GM23338 (cell line): ENCODE results near the gene EXOC4. TPM values are rescaled to one million over a fixed set of nuclear protein-coding genes. Genes with fewer than 3 reads are reported as not detected.

Source experiments
- ATAC-seq: fragments of 200-7000 bp; cut with Tn5 transposase; 3 replicates; pipeline ENCODE4 v1.9.1; 2020
- DNase-seq: peaks from one replicate; pipeline ENCODE4 v3.0.0-alpha.2; 2015; ENCODE audit warnings: low spot score
- H2AFZ ChIP-seq: fragments of 200-600 bp; sonication (generic); 2 replicates; pipeline ENCODE4 v1.8.0; 2016; ENCODE audit warnings: antibody characterized with exemption, mild to moderate bottlenecking, moderate library complexity
- H3F3A ChIP-seq: fragments of 200-600 bp; sonication (generic); replicated peaks from 2 replicates; pipeline ENCODE4 v1.8.0; 2017; ENCODE audit warnings: antibody characterized with exemption, mixed run types, low read depth
- H3K27ac ChIP-seq: fragments of 200-600 bp; sonication (generic); 2 replicates; pipeline ENCODE4 v1.6.1; 2016; ENCODE audit warnings: low read depth
- H3K27me3 ChIP-seq: fragments of 200-600 bp; sonication (generic); 2 replicates; pipeline ENCODE4 v1.8.0; 2016; ENCODE audit warnings: mild to moderate bottlenecking, mixed run types, moderate library complexity; ENCODE audit not compliant: insufficient read depth
- H3K36me3 ChIP-seq: fragments of 200-600 bp; sonication (generic); 2 replicates; pipeline ENCODE4 v1.8.0; 2016; ENCODE audit warnings: mild to moderate bottlenecking; ENCODE audit not compliant: insufficient read depth
- H3K4me1 ChIP-seq: fragments of 200-600 bp; sonication (generic); 2 replicates; pipeline ENCODE4 v1.8.0; 2016; ENCODE audit warnings: mild to moderate bottlenecking, moderate library complexity; ENCODE audit not compliant: insufficient read depth
- H3K4me2 ChIP-seq: fragments of 200-600 bp; sonication (generic); 2 replicates; pipeline ENCODE4 v1.7.1; 2017; ENCODE audit warnings: mixed run types
- H3K4me3 ChIP-seq: fragments of 200-600 bp; sonication (generic); 2 replicates; pipeline ENCODE4 v1.6.1; 2016; ENCODE audit warnings: mixed run types
- H3K79me2 ChIP-seq: fragments of 200-600 bp; sonication (generic); replicated peaks from 2 replicates; pipeline ENCODE4 v1.8.0; 2017; ENCODE audit warnings: mild to moderate bottlenecking; ENCODE audit not compliant: insufficient read depth
- H3K9me2 ChIP-seq: fragments of 200-600 bp; sonication (generic); 2 replicates; pipeline ENCODE4 v1.8.0; 2017; ENCODE audit not compliant: insufficient read depth
- H4K20me1 ChIP-seq: fragments of 200-600 bp; sonication (generic); replicated peaks from 2 replicates; pipeline ENCODE4 v1.8.0; 2017; ENCODE audit warnings: mild to moderate bottlenecking; ENCODE audit not compliant: insufficient read depth
- H3K27ac Mint-ChIP-seq: 2 replicates; pipeline ENCODE4 v1.8.0; 2020; ENCODE audit warnings: inconsistent platforms, mild to moderate bottlenecking, moderate library complexity, mixed read lengths
- H3K27me3 Mint-ChIP-seq: 3 replicates; pipeline ENCODE4 v1.8.0; 2022; ENCODE audit warnings: low read depth, mild to moderate bottlenecking, moderate library complexity, mixed read lengths, inconsistent platforms; ENCODE audit not compliant: insufficient read depth, poor library complexity
- H3K36me3 Mint-ChIP-seq: 3 replicates; pipeline ENCODE4 v1.8.0; 2021; ENCODE audit warnings: low read depth, mild to moderate bottlenecking, inconsistent platforms, moderate library complexity, mixed read lengths
- H3K4me1 Mint-ChIP-seq: 3 replicates; pipeline ENCODE4 v1.8.0; 2020; ENCODE audit warnings: mild to moderate bottlenecking, inconsistent platforms, mixed read lengths
- H3K4me3 Mint-ChIP-seq: 3 replicates; pipeline ENCODE4 v1.8.0; 2021; ENCODE audit warnings: moderate library complexity, mild to moderate bottlenecking, inconsistent platforms, mixed read lengths
- H3K9me3 Mint-ChIP-seq: 3 replicates; pipeline ENCODE4 v1.8.0; 2020; ENCODE audit warnings: moderate library complexity, mild to moderate bottlenecking, inconsistent platforms, mixed read lengths
- CREB1 ChIP-seq: fragments of 250-450 bp; sonication (Bioruptor Pico); IDR thresholded peaks from 2 replicates; pipeline ENCODE4 v1.5.0; 2020; ENCODE audit warnings: low read depth, mild to moderate bottlenecking, moderate library complexity
- EZH2 ChIP-seq: fragments of 200-600 bp; sonication (generic); IDR thresholded peaks from one replicate; pipeline ENCODE4 v1.8.0; 2017; ENCODE audit warnings: antibody characterized with exemption, mild to moderate bottlenecking, low read depth; ENCODE audit not compliant: unreplicated experiment
- EZH2phosphoT487 ChIP-seq: fragments of 200-600 bp; sonication (generic); IDR thresholded peaks from one replicate; pipeline ENCODE4 v1.8.1; 2018; ENCODE audit warnings: antibody characterized with exemption; ENCODE audit not compliant: unreplicated experiment
- JUNB ChIP-seq: IDR thresholded peaks from one replicate; pipeline ENCODE4 v1.6.1; 2016; ENCODE audit warnings: antibody characterized with exemption; ENCODE audit not compliant: unreplicated experiment
- NANOG ChIP-seq: IDR thresholded peaks from 2 replicates; pipeline ENCODE4 v1.6.1; 2016; ENCODE audit warnings: antibody characterized with exemption, borderline replicate concordance
- POLR2AphosphoS5 ChIP-seq: IDR thresholded peaks from 2 replicates; pipeline ENCODE4 v1.6.1; 2016; ENCODE audit warnings: antibody characterized with exemption, low read depth
- STAT1 ChIP-seq: IDR thresholded peaks from one replicate; pipeline ENCODE4 v1.6.1; 2016; ENCODE audit warnings: antibody characterized with exemption; ENCODE audit not compliant: unreplicated experiment
- ZNF114 ChIP-seq: fragments of 250-450 bp; sonication (Bioruptor Pico); IDR thresholded peaks from 2 replicates; pipeline ENCODE4 v1.5.0; 2020; ENCODE audit warnings: mild to moderate bottlenecking, moderate library complexity
- ZNF331 ChIP-seq: fragments of 250-450 bp; sonication (Bioruptor Pico); IDR thresholded peaks from 2 replicates; pipeline ENCODE4 v1.5.0; 2020; ENCODE audit warnings: low read depth, mild to moderate bottlenecking, moderate library complexity
- polyA plus RNA-seq: library from polyadenylated mRNA; unstranded; fragments of >200 nt; fragmentation: Nextera tagmentation; extraction: Ambion mirVana; gene quantifications from 2 replicates; pipeline ENCODE4 v1.2.1, GENCODE V29; 2016
- total RNA-seq: library from RNA; depleted of rRNA; stranded (reverse); fragments of >200 nt; shearing (Covaris generic); gene quantifications from 2 replicates; pipeline ENCODE4 v1.2.3, GENCODE V29; 2014
- TF ChIP-seq, protein P1 (sequence below), 2 experiments: fragments of 200-600 bp in 1 of 2; sonication (generic) in 1 of 2; conservative IDR thresholded peaks; 2 replicates each; pipeline versions ENCODE4 v1.5.1 to v1.6.1; 2016 to 2017; ENCODE audit warnings: antibody characterized with exemption in 2 of 2, low read depth in 2 of 2, mild to moderate bottlenecking in 2 of 2, moderate library complexity in 1 of 2
- TF ChIP-seq, protein P2 (sequence below): IDR thresholded peaks from 2 replicates; pipeline ENCODE4 v1.6.1; 2016; ENCODE audit warnings: antibody characterized with exemption
- TF ChIP-seq, protein P3 (sequence below): IDR thresholded peaks from one replicate; pipeline ENCODE4 v1.6.1; 2018; ENCODE audit warnings: antibody characterized with exemption; ENCODE audit not compliant: unreplicated experiment
- TF ChIP-seq, protein P4 (sequence below): fragments of 250-450 bp; sonication (Bioruptor Pico); IDR thresholded peaks from 2 replicates; pipeline ENCODE4 v1.5.0; 2020; ENCODE audit warnings: mild to moderate bottlenecking, moderate library complexity

Gene EXOC4
- total and polyA plus RNA-seq, 2 experiments from 2014 or later: 37.5 to 52.7 TPM

DNA sequence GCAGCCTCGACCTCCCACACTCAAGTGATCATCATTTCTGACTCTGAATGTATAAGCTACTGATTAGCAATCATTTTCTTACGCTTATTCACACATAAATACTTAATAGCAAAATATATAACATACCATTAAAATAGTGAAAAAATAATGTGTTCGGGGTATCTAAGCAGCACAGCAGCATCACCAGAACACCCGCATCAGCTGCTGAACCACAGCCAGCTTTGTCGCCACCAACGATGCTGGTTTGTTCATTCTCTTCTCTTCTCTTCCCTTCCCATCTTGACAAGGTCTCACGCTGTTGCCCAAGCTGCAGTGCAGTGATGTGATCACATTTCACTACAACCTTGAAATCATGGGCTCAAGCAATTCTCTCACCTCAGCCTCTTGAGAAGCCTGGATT lies 449.2 kb downstream of the EXOC4 start:
- peaks cover 2% of the 10 kb centered on the region; the same call in 1 of the 3 replicates for H3K4me1 Mint-ChIP-seq
- DNase-seq: no peak
- H3K27me3 Mint-ChIP-seq: no peaks in the 10 kb centered on the region
- Histone ChIP-seq H3K4me2 (no peak overlapping the region), H3K27me3 (no peaks in the 10 kb centered on the region), H3K79me2 (no peaks in the 10 kb centered on the region), H3K36me3 (no peaks in the 10 kb centered on the region), H3K4me1 (0 out of 2 replicates have a peak, but pooled peaks cover 3% of the 10 kb centered on the region), H2AFZ (no peak overlapping the region), H3K4me3 (no peak overlapping the region), H3K9me2 (no peaks in the 10 kb centered on the region), H3K27ac (no peak overlapping the region), H3F3A (no peaks in the 10 kb centered on the region), H4K20me1 (no peaks in the 10 kb centered on the region)
- H3K9me3 Mint-ChIP-seq: no peaks in the 10 kb centered on the region
- no peak overlapping the region for H3K4me3 Mint-ChIP-seq
- no peak for ATAC-seq
- no peaks in the 10 kb centered on the region for H3K36me3 Mint-ChIP-seq
- H3K27ac Mint-ChIP-seq: no peak overlapping the region
- TF ChIP-seq, protein P1, sequence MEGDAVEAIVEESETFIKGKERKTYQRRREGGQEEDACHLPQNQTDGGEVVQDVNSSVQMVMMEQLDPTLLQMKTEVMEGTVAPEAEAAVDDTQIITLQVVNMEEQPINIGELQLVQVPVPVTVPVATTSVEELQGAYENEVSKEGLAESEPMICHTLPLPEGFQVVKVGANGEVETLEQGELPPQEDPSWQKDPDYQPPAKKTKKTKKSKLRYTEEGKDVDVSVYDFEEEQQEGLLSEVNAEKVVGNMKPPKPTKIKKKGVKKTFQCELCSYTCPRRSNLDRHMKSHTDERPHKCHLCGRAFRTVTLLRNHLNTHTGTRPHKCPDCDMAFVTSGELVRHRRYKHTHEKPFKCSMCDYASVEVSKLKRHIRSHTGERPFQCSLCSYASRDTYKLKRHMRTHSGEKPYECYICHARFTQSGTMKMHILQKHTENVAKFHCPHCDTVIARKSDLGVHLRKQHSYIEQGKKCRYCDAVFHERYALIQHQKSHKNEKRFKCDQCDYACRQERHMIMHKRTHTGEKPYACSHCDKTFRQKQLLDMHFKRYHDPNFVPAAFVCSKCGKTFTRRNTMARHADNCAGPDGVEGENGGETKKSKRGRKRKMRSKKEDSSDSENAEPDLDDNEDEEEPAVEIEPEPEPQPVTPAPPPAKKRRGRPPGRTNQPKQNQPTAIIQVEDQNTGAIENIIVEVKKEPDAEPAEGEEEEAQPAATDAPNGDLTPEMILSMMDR (conservative IDR thresholded peaks at IDR 0.05; ENCODE audit: low read depth in 2 of 2): no peak
- TF ChIP-seq, protein P2, sequence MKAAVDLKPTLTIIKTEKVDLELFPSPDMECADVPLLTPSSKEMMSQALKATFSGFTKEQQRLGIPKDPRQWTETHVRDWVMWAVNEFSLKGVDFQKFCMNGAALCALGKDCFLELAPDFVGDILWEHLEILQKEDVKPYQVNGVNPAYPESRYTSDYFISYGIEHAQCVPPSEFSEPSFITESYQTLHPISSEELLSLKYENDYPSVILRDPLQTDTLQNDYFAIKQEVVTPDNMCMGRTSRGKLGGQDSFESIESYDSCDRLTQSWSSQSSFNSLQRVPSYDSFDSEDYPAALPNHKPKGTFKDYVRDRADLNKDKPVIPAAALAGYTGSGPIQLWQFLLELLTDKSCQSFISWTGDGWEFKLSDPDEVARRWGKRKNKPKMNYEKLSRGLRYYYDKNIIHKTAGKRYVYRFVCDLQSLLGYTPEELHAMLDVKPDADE: no peak
- TF ChIP-seq, protein P3, sequence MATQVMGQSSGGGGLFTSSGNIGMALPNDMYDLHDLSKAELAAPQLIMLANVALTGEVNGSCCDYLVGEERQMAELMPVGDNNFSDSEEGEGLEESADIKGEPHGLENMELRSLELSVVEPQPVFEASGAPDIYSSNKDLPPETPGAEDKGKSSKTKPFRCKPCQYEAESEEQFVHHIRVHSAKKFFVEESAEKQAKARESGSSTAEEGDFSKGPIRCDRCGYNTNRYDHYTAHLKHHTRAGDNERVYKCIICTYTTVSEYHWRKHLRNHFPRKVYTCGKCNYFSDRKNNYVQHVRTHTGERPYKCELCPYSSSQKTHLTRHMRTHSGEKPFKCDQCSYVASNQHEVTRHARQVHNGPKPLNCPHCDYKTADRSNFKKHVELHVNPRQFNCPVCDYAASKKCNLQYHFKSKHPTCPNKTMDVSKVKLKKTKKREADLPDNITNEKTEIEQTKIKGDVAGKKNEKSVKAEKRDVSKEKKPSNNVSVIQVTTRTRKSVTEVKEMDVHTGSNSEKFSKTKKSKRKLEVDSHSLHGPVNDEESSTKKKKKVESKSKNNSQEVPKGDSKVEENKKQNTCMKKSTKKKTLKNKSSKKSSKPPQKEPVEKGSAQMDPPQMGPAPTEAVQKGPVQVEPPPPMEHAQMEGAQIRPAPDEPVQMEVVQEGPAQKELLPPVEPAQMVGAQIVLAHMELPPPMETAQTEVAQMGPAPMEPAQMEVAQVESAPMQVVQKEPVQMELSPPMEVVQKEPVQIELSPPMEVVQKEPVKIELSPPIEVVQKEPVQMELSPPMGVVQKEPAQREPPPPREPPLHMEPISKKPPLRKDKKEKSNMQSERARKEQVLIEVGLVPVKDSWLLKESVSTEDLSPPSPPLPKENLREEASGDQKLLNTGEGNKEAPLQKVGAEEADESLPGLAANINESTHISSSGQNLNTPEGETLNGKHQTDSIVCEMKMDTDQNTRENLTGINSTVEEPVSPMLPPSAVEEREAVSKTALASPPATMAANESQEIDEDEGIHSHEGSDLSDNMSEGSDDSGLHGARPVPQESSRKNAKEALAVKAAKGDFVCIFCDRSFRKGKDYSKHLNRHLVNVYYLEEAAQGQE: no peak
- TF ChIP-seq, protein P4, sequence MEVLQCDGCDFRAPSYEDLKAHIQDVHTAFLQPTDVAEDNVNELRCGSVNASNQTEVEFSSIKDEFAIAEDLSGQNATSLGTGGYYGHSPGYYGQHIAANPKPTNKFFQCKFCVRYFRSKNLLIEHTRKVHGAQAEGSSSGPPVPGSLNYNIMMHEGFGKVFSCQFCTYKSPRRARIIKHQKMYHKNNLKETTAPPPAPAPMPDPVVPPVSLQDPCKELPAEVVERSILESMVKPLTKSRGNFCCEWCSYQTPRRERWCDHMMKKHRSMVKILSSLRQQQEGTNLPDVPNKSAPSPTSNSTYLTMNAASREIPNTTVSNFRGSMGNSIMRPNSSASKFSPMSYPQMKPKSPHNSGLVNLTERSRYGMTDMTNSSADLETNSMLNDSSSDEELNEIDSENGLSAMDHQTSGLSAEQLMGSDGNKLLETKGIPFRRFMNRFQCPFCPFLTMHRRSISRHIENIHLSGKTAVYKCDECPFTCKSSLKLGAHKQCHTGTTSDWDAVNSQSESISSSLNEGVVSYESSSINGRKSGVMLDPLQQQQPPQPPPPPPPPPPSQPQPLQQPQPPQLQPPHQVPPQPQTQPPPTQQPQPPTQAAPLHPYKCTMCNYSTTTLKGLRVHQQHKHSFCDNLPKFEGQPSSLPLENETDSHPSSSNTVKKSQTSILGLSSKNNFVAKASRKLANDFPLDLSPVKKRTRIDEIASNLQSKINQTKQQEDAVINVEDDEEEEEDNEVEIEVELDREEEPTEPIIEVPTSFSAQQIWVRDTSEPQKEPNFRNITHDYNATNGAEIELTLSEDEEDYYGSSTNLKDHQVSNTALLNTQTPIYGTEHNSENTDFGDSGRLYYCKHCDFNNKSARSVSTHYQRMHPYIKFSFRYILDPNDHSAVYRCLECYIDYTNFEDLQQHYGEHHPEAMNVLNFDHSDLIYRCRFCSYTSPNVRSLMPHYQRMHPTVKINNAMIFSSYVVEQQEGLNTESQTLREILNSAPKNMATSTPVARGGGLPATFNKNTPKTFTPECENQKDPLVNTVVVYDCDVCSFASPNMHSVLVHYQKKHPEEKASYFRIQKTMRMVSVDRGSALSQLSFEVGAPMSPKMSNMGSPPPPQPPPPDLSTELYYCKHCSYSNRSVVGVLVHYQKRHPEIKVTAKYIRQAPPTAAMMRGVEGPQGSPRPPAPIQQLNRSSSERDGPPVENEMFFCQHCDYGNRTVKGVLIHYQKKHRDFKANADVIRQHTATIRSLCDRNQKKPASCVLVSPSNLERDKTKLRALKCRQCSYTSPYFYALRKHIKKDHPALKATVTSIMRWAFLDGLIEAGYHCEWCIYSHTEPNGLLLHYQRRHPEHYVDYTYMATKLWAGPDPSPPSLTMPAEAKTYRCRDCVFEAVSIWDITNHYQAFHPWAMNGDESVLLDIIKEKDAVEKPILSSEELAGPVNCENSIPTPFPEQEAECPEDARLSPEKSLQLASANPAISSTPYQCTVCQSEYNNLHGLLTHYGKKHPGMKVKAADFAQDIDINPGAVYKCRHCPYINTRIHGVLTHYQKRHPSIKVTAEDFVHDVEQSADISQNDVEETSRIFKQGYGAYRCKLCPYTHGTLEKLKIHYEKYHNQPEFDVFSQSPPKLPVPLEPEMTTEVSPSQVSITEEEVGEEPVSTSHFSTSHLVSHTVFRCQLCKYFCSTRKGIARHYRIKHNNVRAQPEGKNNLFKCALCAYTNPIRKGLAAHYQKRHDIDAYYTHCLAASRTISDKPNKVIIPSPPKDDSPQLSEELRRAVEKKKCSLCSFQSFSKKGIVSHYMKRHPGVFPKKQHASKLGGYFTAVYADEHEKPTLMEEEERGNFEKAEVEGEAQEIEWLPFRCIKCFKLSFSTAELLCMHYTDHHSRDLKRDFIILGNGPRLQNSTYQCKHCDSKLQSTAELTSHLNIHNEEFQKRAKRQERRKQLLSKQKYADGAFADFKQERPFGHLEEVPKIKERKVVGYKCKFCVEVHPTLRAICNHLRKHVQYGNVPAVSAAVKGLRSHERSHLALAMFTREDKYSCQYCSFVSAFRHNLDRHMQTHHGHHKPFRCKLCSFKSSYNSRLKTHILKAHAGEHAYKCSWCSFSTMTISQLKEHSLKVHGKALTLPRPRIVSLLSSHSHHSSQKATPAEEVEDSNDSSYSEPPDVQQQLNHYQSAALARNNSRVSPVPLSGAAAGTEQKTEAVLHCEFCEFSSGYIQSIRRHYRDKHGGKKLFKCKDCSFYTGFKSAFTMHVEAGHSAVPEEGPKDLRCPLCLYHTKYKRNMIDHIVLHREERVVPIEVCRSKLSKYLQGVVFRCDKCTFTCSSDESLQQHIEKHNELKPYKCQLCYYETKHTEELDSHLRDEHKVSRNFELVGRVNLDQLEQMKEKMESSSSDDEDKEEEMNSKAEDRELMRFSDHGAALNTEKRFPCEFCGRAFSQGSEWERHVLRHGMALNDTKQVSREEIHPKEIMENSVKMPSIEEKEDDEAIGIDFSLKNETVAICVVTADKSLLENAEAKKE (CRISPR knock-in tag): no peak
- TF ChIP-seq ZNF331 (CRISPR knock-in tag) (no peak), EZH2phosphoT487 (no peak), NANOG (no peak), EZH2 (no peak), CREB1 (CRISPR knock-in tag) (no peak), STAT1 (no peak), JUNB (no peak), ZNF114 (CRISPR knock-in tag) (no peak), POLR2AphosphoS5 (no peak)
